SU-DHL-6 (cell line): ENCODE measurements around the gene KDM6A.
"Not testable (repeated sequence)": the region's sequence is repeated elsewhere in the genome, so short reads cannot be mapped to it uniquely, and the experiment has no call there.

Experiments
- H2AFZ ChIP-seq: fragments of 200-600 bp; sonication (generic); 2 replicates; pipeline ENCODE4 v1.6.1; 2014; ENCODE audit warnings: low read depth, mild to moderate bottlenecking, moderate library complexity, mixed read lengths, antibody characterized with exemption, low read length; ENCODE audit not compliant: severe bottlenecking
- H3F3A ChIP-seq: fragments of 200-600 bp; shearing (Covaris generic); 2 replicates; pipeline ENCODE4 v1.6.0; 2016; ENCODE audit warnings: antibody characterized with exemption, mild to moderate bottlenecking; ENCODE audit not compliant: insufficient read depth
- H3K27ac ChIP-seq: fragments of 200-600 bp; sonication (generic); 2 replicates; pipeline ENCODE4 v1.5.1; 2016; ENCODE audit warnings: low read depth, mild to moderate bottlenecking, low read length, moderate library complexity, mixed read lengths
- H3K27me3 ChIP-seq: fragments of 200-600 bp; sonication (generic), shearing (Covaris generic); 2 replicates; pipeline ENCODE4 v1.6.0; 2014; ENCODE audit warnings: mild to moderate bottlenecking, low read length
- H3K36me3 ChIP-seq: fragments of 200-600 bp; sonication (generic); 2 replicates; pipeline ENCODE4 v1.6.1; 2014; ENCODE audit warnings: mild to moderate bottlenecking, low read length, mixed read lengths
- H3K4me2 ChIP-seq: fragments of 300-600, 200-600 bp; shearing (Covaris generic), sonication (generic); 2 replicates; pipeline ENCODE4 v1.6.0; 2014; ENCODE audit warnings: low read length, low read depth, mild to moderate bottlenecking; ENCODE audit not compliant: poor library complexity, severe bottlenecking
- H3K4me3 ChIP-seq: fragments of 200-600 bp; sonication (generic); 2 replicates; pipeline ENCODE4 v1.5.1; 2014; ENCODE audit warnings: antibody characterized with exemption, low read length, mild to moderate bottlenecking, mixed read lengths; ENCODE audit not compliant: insufficient read depth, poor library complexity, severe bottlenecking
- H3K79me2 ChIP-seq: fragments of 200-600 bp; sonication (generic); 2 replicates; pipeline ENCODE4 v1.6.1; 2014; ENCODE audit warnings: mild to moderate bottlenecking, low read length, moderate library complexity; ENCODE audit not compliant: insufficient read depth
- H3K9ac ChIP-seq: fragments of 200-600 bp; sonication (generic); 2 replicates; pipeline ENCODE4 v1.7.0; 2014; ENCODE audit warnings: mild to moderate bottlenecking, low read length
- H3K9me2 ChIP-seq: fragments of 200-600 bp; sonication (generic); replicated peaks from 2 replicates; pipeline ENCODE4 v1.6.1; 2014; ENCODE audit warnings: low read length; ENCODE audit not compliant: insufficient read depth
- H3K9me3 ChIP-seq: fragments of 200-600 bp; sonication (generic); 2 replicates; pipeline ENCODE4 v1.6.1; 2014; ENCODE audit warnings: low read length, mixed read lengths; ENCODE audit not compliant: insufficient read depth
- H4K20me1 ChIP-seq: fragments of 200-600 bp; sonication (generic); 2 replicates; pipeline ENCODE4 v1.6.1; 2014; ENCODE audit warnings: low read depth, mild to moderate bottlenecking, antibody characterized with exemption, low read length, moderate library complexity, mixed read lengths
- CTCF ChIP-seq: fragments of 200-600 bp; sonication (generic); IDR thresholded peaks from one replicate; pipeline ENCODE4 v1.5.1; 2017; ENCODE audit warnings: antibody characterized with exemption, mild to moderate bottlenecking, low read length, moderate library complexity; ENCODE audit not compliant: insufficient read depth, poor library complexity, severe bottlenecking
- EZH2phosphoT487 ChIP-seq: fragments of 200-600 bp; sonication (generic), shearing (Covaris generic); conservative IDR thresholded peaks from 2 replicates; pipeline ENCODE4 v1.6.1; 2018; ENCODE audit warnings: mild to moderate bottlenecking, antibody characterized with exemption, low read length, moderate library complexity, mixed read lengths

KDM6A gene

GRCh38 chrX:45133465-45133864, 260.5 kb downstream of the KDM6A start:
- H3K27ac ChIP-seq: no peak overlapping the region
- H3K4me2 ChIP-seq: no peak overlapping the region
- no peaks in the 10 kb centered on the region for H3K9me3 ChIP-seq
- H3K4me3 ChIP-seq: no peak overlapping the region
- TF ChIP-seq EZH2phosphoT487 (no peak), CTCF (no peak)
- no peak overlapping the region for H3K9ac ChIP-seq
- H2AFZ ChIP-seq: no peak overlapping the region
- H3K36me3 ChIP-seq: no peaks in the 10 kb centered on the region
- no peaks in the 10 kb centered on the region for H3K9me2 ChIP-seq
- H4K20me1 ChIP-seq: no peaks in the 10 kb centered on the region
- no peaks in the 10 kb centered on the region for H3K79me2 ChIP-seq
- no peaks in the 10 kb centered on the region for H3F3A ChIP-seq
- H3K27me3 ChIP-seq: no peaks in the 10 kb centered on the region

- H3K9ac ChIP-seq: no peak overlapping the region
- H3K36me3 ChIP-seq: no peaks in the 10 kb centered on the region
- no peak overlapping the region for H3K4me2 ChIP-seq
- no peaks in the 10 kb centered on the region for H3K79me2 ChIP-seq
- H3K27ac ChIP-seq: no peak overlapping the region
- H2AFZ ChIP-seq: no peak overlapping the region
- H3K4me3 ChIP-seq: no peak overlapping the region
- no peaks in the 10 kb centered on the region for H3F3A ChIP-seq
- H3K9me2 ChIP-seq: no peaks in the 10 kb centered on the region
- no peaks in the 10 kb centered on the region for H4K20me1 ChIP-seq
- no peak for TF ChIP-seq CTCF
- TF ChIP-seq EZH2phosphoT487: no peak
- no peaks in the 10 kb centered on the region for H3K9me3 ChIP-seq
- no peaks in the 10 kb centered on the region for H3K27me3 ChIP-seq
These were observed 261.3 kb downstream of the KDM6A start for GRCh38 chrX:45134315-45134731.

GRCh38 chrX:45134775-45135174, 261.8 kb downstream of the KDM6A start:
- H3K36me3 ChIP-seq: no peaks in the 10 kb centered on the region
- no peaks in the 10 kb centered on the region for H3K27me3 ChIP-seq
- no peak overlapping the region for H3K4me2 ChIP-seq
- no peaks in the 10 kb centered on the region for H3K9me3 ChIP-seq
- H3K4me3 ChIP-seq: no peak overlapping the region
- H3F3A ChIP-seq: no peaks in the 10 kb centered on the region
- H2AFZ ChIP-seq: no peak overlapping the region
- H3K27ac ChIP-seq: no peak overlapping the region
- H3K9ac ChIP-seq: no peak overlapping the region
- H3K9me2 ChIP-seq: no peaks in the 10 kb centered on the region
- TF ChIP-seq CTCF: no peak
- TF ChIP-seq EZH2phosphoT487: no peak
- H3K79me2 ChIP-seq: no peaks in the 10 kb centered on the region
- no peaks in the 10 kb centered on the region for H4K20me1 ChIP-seq

- H3F3A ChIP-seq, H3K36me3 ChIP-seq, H3K4me2 ChIP-seq, H3K27me3 ChIP-seq, H2AFZ ChIP-seq, H3K27ac ChIP-seq, H3K79me2 ChIP-seq, H4K20me1 ChIP-seq, H3K9me2 ChIP-seq, H3K4me3 ChIP-seq, H3K9me3 ChIP-seq, H3K9ac ChIP-seq: not testable (repeated sequence)
These were observed 262.5 kb downstream of the KDM6A start for GRCh38 chrX:45135391-45136075.
